Stimulated activated CD4-positive, alpha-beta T cell treated with anti-CD3 and anti-CD28 coated beads, Interleukin-1b, Interleukin-23, amount 100 ng/mL, for 24 hours (primary cell): Measurements from ENCODE around the gene ENO1.

Source experiments
- DNase-seq, 4 experiments: peaks; one replicate each; pipeline ENCODE4 v3.0.0-alpha.2; 2020; ENCODE audit warnings: low read depth in 4 of 4, low spot score in 1 of 4

The ENO1 gene

GRCh38 chr1:8871965-8872399 is 6.5 kb downstream of the ENO1 start:
- no peak for DNase-seq

GRCh38 chr1:8871539-8871935 is 6.9 kb downstream of the ENO1 start:
- no peak for DNase-seq

DNA sequence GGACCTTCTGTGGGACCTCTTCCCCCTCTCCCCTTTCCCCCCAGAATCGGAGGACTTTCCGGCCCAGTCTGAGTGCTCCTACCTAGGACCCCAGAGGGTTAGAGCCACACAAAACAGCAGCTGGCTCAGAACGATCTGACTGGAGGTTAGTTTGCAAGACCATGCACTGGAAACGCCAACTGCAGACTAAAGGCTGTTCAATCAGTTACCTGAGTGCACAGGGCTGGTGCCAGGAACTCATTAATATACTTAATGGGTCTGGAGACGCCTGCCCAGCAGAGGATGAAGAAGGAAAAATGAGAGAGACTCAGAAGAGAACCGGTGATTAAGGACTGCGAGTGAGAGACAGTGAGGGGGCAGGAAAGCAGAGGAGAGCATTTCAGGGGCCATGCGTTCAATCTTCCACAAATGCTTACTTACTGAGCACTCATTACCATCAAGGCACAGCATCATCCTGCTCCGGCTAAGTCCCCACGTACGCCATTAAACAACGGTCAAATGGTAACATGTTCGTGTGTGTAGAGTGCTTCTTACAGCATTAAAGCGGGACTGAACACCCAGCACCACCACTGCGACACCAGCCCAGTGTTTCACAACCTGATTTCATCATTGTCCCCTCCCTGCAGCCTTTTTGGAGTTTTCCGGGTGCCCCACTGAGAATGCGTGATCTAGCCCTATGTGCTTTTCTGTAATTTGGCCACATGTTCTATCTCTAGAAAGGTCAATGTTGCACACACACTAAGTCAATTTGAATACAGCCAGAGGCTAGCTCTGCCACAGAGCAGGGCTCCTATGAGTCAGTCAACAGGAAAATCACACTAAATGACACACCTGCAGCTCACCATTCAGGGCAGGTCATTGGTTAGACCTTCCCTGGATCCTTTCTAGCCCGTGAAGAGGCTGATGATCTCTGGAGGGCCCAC is 7.6 kb downstream of the ENO1 start:
- DNase-seq, result no peak

- DNase-seq, result no peak
These were observed 8.4 kb downstream of the ENO1 start for GRCh38 chr1:8870103-8870502.

DNA sequence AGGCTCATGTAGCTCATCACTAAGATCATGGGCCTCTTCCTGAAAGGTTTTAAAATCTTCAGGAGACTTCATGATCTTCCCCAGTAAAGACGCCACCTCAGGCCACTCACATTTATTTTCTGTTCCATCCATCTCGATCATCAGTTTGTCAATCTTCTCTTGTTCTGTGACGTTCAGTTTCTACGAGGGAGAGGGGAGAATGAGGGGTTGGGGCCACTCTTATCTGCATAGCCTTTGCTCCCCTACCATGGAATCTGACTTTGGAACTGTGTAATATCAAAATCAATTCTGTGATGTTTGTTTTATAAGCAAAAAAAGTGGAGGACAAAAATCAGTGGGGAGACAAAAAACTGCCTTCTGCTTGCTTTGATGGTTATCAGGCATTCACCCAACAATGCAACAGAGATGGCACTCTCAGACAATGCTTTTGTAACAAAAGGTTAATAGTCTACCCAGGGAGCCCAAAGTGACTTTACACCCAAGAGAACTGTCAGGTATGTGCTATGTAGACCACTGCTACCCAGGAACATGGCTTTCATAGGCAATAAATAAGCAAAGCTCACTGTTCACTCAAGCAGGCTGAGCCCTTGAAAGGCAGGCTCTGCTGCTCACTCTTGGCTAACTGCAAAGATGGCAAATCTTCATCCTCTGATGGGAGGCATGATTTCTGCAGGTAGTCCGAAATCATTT is 10.5 kb downstream of the ENO1 start:
- no peak for DNase-seq

DNA sequence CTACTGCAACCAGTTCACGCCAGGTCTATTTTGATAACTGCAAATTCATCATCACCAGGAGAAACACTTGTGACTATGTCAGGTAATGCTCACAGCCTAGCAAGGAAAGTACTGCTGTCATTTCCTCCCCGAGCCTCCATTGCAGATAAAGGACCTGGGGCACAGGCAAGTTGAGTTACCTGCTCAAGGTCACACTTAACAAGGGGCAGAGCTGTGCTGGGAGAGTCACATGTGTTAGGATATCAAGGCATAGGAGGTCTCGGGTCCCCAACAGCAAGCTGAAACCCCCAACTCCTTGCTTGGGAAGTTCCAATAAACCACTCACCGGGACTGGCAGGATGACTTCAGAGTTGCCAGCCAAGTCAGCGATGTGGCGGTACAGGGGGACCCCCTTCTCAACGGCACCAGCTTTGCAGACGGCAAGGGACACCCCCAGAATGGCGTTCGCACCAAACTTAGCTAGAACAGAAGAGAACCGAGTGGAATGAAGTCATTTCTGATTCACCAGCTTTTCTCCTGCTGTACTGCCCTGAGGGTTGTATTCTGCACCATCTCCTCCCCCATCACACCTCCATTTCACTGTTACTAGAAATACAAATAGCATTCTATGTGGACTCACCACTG is 11.6 kb downstream of the ENO1 start:
- DNase-seq, result peak in 2 of 4 experiments; percentile 39 to 62

DNA sequence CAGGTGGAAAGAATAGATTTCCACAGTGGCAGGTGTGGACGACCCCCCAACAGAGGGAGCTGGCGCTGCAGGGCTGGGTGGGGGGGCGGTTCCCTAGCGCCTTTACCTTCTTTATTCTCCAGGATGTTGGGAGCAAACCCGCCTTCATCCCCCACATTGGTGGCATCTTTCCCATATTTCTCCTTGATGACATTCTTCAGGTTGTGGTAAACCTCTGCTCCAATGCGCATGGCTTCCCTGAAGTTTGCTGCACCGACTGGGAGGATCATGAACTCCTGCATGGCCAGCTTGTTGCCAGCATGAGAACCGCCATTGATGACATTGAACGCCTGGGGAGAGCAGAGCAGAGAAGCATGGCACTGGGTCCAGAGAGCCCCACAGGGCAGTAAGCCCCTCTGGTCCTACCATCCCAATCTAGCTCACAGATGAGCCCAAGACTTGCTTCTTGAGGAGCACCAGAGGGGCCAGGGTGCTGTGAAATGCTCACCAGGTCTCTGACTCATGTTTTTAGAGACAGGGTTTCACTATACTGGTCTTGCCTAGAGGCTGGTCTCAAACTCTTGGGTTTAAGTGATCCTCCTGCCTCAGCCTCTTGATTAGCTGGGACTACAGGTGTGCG is 12.2 kb downstream of the ENO1 start:
- DNase-seq, result no peak

DNA sequence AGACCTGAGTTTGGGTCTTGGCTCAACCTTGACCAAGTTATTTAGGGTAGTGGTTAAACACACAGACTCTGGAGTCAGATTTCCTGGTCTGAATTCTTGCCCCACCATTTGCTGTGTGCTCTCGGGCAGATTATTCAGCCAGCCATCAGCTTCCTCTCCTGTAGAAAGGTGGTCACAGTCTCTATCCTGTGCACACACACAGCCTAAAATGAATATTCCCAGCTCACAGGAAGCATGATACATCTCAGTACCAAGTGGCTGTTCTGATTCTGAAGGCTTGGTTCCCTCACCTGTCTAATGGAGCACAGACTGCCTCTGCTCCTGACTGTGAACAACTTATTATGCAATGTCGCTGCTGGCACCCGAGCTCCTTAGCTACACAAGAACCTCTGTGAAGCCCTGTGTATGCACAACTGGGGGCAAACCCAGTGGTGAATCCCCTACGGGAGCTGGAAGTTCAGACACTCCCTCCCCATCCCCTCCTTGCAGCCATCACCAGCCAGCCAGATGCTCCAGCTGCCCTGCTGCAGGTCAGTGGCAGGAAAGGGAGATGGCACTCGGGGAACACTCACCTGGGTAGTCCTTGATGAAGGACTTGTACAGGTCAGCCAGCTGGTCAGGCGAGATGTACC is 13.7 kb downstream of the ENO1 start:
- no peak for DNase-seq

- no peak for DNase-seq
These were observed 14.7 kb downstream of the ENO1 start for GRCh38 chr1:8863794-8864233.

GRCh38 chr1:8863138-8863537 is 15.3 kb downstream of the ENO1 start:
- DNase-seq, result no peak

- no peak for DNase-seq
These were observed 16.0 kb downstream of the ENO1 start for GRCh38 chr1:8862528-8862927.

DNA sequence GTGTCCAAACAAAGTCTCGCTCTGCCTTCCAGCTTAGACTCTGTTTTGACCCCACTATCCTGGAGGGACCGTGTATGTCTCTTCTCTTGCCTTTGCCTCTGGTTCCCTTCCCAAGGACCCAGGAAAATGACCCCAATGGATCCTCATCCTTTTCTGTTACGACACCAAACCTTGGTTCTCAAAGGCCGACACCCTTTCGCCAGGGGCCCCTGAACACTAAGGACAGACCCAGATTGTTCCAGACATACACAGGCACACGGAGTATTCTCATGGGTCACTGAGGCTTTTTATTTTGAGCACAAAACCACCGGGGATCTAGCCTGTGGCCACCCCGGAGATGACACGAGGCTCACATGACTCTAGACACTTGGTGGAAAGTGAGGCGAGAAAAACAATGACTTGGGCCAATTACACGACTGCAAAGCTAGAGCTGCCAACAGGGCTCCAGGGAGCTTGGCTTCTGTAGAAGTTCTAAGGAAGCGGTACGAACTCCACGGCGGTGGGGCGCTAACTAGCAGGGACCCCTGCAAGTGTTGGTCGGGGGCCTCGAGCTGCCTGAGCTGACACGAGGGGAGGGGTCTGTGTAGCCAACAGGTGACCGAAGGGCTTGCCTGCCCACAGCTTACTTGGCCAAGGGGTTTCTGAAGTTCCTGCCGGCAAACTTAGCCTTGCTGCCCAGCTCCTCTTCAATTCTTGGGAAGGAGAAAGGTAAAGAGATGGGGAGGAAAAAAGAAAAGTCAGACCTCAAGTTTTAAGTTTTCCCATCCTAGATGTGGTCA is 17.6 kb downstream of the ENO1 start:
- DNase-seq, result no peak

DNA sequence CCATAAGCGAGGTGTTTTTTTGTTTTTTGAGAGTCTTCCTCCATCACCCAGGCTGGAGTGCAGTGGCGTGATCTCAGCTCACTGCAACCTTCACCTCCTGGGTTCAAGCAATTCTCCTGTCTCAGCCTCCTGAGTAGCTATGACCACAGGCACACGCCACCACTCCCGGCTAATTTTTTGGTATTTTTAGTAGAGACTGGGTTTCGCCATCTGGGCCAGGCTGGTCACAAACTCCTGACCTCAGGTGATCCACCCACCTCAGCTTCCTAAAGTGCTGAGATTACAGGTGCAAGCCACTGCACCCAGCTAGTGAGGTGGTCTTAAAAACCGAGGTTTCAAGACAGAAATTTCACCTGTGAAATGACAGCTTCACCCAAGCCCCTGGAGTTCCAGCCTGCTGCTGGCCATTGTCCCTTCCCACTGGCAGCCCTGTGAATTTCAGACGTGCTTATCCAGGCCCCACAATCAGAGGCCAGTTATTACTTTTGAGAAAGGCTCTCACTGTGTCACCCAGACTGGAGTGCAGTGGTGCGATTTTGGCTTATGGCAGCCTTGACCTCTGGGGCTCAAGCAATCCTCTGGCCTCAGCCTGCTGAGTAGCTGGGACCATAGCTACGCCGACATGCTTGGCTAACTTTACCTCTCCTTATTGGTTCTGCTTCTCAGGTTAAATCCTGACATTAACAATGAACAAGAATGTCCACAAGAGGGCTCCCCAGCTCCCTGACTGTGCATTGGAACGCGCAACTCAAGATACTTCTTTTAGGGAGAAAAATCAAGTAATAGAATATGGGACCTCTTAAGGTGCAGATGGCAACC is 19.4 kb downstream of the ENO1 start:
- DNase-seq, result no peak

DNA sequence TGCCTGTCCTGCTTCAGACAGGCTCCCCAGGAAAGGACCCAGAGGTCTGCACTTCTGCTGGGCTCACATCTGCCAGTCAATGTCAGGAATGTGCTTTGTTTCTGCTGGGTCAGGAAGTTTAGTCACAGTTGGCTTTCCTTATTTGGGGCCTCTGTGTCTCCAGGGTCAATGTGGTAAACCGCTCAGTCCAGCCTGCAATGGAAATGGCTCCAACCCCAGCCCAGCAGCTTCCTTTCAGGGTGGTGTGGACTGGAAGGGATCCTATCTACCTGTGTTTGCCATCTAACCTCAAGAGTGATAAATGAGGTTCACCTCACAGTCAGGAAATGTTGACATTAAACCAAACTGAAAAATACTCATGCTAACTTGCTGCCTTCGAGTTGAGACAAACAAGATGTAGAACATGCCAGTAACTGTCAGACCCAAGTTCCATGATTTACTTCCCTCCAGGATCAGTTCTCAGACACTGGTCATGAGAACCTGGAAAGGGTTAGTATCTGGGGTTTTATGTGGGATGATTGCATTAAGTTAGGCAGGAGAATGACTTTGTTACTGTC is 20.3 kb downstream of the ENO1 start:
- DNase-seq, result no peak

GRCh38 chr1:8856689-8857412 is 21.6 kb downstream of the ENO1 start:
- no peak for DNase-seq

DNA sequence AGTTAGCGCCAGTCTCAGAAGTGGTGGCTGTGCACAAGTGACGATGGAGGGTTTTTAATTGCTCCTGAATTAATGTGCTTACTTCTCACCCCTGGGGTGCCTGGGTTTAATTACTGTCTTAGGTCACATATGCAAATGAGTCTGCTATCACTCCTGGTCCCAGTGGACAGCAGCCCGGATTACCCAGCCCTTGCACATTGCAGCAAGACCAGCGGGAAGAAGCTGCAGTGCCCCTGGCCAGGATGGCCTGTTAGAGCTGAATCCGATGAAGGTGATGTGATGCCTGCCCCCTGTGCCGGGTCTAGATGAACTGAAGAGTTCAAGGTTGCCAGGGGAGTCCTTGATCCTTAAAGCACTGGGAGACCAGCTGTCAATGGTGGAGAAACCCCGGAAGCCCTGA is 24.2 kb downstream of the ENO1 start:
- DNase-seq, result no peak

GRCh38 chr1:8851060-8851459 is 27.4 kb downstream of the ENO1 start:
- DNase-seq, result no peak

GRCh38 chr1:8848663-8849386 is 29.7 kb downstream of the ENO1 start:
- DNase-seq, result peak; percentile 53 to 72 (median 70)
